ENCODE results near the gene USH2A.

DNA sequence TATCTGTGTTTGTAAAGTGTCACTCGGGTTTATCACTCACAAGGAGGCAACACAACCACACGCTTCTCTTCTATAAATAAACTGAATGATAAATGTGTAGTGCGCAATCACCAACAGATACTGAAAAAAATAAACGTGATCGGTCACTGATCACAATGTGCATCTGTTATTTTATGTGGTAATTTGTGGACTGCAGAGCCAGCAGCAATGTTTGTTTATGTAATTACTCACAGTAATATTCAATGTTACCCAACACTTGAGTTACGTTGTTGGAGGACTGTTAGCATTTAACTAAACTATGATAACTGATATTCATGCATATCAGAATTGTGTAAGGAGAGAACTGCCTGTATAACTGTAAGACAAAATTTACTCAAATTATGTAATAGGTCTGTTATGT, 129.6 kb downstream of the USH2A start:
- TF ChIP-seq POLR2A (IDR thresholded peaks at IDR 0.05; ENCODE audit: low read length) (no peak), GATA1 (IDR thresholded peaks at IDR 0.05; ENCODE audit: low read depth, low read length) (no peak)
